Endothelial cell of hepatic sinusoid (primary cell): Measurements from ENCODE around the gene FECH.
"Not testable (repeated sequence)": the region's sequence is repeated elsewhere in the genome, so short reads cannot be mapped to it uniquely, and the experiment has no call there.

Experiments
- in situ Hi-C: cut with HindIII; loops from 2 replicates; pipeline ENCODE4 v1.10.0; 2017; ENCODE audit warnings: low sequenced_read_pairs

The FECH gene

GRCh38 chr18:57533868-57534510 lies 52.5 kb downstream of the FECH start:
- in situ Hi-C loops: no loop called here

DNA sequence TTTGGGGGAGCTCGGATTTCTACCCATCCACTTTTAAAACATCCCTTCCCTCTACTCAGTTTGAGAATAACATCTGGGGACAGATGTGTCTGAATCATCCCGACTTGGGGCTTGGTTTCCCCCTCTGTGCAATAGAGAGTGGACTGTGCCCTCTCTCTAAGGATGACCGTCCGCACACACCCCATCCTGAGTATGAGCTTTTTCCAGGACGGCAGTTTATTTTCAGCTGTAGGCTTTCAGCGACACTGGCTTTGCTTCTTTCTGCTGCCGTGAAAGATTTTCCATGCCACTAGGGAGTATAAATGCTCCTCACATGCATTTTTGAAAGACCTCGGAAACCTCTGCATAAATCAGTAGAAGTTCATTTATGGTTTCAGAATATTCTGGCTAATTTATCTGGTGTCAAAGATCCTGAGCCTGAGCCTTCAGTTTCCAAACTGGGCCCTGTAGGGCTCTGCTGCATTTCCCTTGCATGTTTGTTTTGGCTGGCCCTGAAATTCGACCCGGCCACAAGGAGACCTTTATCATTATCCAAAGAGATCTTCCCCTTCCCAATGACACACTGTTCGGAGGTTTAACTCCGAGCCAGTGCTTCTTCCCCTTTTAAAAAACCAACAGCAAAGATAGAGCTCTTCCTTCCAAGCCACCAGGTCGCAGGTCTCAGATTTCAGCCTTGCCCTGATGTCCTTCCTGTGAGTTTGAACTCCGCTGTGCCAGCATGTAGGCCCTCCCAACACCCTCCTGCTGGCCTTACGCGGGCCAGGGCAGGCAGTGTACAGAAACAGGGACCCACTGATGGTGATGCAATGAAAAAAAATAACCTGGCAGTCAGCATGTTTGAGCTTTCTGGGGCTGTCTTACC lies 53.3 kb downstream of the FECH start:
- in situ Hi-C loops: no loop called here

- in situ Hi-C loops: no loop called here
Observed at GRCh38 chr18:57529151-57529550, 57.4 kb downstream of the FECH start.

GRCh38 chr18:57527556-57528229 lies 58.8 kb downstream of the FECH start:
- in situ Hi-C loops: no loop called here

- in situ Hi-C loops: no loop called here
Observed at GRCh38 chr18:57523171-57523956, 63.1 kb downstream of the FECH start.

GRCh38 chr18:57522348-57522747 lies 64.2 kb downstream of the FECH start:
- in situ Hi-C loops: not testable (repeated sequence)

DNA sequence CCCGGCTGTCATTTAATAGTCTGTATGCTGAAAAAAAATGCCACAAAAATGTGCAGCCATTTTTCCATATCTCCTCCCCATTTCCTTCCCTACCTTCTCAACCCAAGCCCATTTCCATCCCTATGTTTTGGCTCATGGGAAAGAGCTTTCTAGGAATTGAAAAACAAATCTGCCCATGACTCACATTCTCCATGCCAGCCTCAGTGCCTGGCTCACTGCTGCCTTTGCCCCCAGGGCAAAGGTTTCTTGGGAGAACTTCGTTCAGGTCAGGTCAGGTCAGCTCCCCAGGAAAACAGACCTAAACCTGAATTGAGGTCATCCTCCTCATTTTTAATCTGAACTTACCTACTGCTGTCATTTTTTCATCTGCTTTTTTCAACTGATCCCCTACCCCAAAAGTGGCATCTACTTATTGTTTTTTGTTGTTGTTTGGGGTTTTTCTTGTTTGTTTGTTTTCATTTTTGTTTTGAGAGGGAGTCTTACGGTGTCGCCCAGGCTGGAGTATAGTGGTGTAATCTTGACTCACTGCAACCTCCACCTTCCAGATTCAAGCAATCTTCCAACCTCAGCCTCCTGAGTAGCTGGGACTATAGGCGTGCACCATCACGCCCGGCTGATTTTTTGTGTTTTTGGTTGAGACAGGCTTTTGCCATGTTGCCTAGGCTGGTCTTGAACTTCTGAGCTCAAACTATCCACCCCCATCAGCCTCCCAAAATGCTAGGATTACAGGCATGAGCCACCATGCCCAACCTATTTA lies 66.7 kb downstream of the FECH start:
- in situ Hi-C loops: no loop called here

- in situ Hi-C loops: no loop called here
Observed at GRCh38 chr18:57518533-57518932, 68.0 kb downstream of the FECH start.

- in situ Hi-C loops: no loop called here
Observed at GRCh38 chr18:57516056-57516455, 70.4 kb downstream of the FECH start.

DNA sequence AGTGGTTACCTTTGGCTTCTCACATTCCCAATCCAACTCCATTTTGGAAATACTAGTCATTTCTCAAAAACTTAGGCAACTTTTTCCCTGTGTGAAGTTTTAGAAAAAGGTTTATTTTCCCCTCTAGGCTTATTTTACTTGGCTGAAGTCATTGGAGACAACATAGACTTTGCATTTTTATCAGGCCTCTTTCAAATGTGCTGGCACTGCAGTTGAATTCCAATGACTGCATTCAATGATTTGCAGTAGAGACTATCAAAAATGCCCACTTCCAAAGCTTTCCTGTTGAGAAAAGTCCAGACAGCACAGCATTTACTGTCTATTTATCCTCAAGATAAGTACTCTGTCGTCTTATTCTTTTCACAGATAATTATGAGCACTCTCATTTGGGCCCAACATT lies 81.3 kb downstream of the FECH start:
- in situ Hi-C loops: no loop called here

- in situ Hi-C loops: no loop called here
Observed at GRCh38 chr18:57502624-57503023, 83.9 kb downstream of the FECH start.

DNA sequence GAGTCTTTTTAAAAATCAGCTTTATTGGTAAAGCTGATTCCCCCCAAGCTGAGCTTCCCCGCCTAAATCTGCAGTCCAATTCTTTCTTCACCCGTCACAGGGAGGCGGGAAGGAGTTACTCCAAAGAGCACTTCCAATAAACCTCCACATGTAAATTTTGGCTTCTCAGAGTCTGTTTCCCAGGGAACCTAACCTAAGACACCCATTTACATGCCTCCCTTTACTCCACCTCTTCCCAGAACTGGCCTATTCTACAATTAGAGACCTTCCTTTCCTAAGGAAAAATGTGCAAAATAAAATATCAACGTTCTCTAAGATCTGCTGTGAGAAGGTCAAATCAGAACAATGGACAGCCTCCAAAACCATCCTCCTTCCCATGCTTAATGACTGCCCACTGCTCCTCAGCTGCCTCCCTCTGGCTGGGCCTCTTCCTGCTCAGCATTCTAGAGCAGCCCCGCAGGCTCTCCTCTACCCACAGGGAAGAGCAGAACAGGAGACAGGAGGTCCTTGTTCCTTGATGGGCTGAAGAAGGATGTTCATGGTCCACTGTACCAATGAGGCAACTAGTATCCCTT lies 87.7 kb downstream of the FECH start:
- in situ Hi-C loops: no loop called here
